ENCODE measurements around the gene FMNL2.

GRCh38 chr2:152553518-152553917, 218.5 kb downstream of the FMNL2 start:
- TF ChIP-seq POLR2A (IDR thresholded peaks at IDR 0.05; ENCODE audit: low read depth, low read length) = no peak
- TF ChIP-seq TAF1 (IDR thresholded peaks at IDR 0.05; ENCODE audit: low read depth, low read length) = no peak
- no peak for TF ChIP-seq POLR2AphosphoS5 (IDR thresholded peaks at IDR 0.05; ENCODE audit: low read depth, low read length)
- TF ChIP-seq PAX5 (IDR thresholded peaks at IDR 0.05; ENCODE audit: insufficient read depth, low read length, severe bottlenecking) = no peak
- TF ChIP-seq SPI1 (IDR thresholded peaks at IDR 0.05; ENCODE audit: low read depth, low read length) = no peak
- TF ChIP-seq POU2F2 (IDR thresholded peaks at IDR 0.05; ENCODE audit: low read depth, low read length) = no peak
